GM19099 (cell line): ENCODE data around the gene AASS.

Source experiments
- POLR2A ChIP-seq: IDR thresholded peaks from 3 replicates; pipeline ENCODE4 v1.6.1; 2011; ENCODE audit warnings: low read depth; ENCODE audit not compliant: insufficient read length; ENCODE audit errors: extremely low read depth

The AASS gene

DNA sequence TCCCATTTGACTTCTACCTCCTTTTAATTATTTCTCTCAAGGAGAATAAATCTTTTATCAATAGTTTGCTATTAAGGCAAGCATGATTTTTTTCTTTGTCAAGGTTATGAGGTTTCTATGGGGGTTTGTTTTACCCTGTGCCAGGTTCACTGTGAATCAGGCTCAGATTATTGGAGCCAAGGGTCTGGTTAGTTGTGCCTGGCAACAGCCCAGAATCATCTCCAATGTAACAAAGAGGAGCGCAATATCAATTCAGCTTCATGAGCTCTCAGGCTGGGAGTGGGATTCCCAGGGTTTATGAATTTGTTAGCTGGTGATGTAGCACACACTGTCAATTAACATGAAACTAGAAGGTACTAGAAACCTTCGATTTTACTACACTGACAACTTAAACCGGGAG is 73.2 kb downstream of the AASS start:
- TF ChIP-seq POLR2A = no peak

DNA sequence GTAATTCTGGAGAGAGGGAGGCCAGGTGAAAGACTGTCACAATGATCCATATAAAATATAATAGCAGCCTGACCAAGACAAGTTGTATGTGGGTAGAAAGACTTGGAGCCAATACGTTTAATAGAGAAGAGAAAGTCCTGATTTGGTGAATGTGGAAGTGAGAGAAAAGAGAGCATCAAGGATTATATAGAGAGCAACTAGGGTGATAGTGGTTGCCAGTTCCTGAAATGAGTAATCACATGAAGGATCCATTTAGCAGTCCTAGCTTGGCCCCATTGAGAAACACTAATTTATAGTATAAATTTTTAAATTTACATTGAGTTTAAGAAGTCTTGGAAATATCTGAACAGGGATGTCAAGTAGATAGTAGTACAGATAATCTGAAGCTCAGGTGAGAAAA is 74.0 kb downstream of the AASS start:
- no peak for TF ChIP-seq POLR2A

DNA sequence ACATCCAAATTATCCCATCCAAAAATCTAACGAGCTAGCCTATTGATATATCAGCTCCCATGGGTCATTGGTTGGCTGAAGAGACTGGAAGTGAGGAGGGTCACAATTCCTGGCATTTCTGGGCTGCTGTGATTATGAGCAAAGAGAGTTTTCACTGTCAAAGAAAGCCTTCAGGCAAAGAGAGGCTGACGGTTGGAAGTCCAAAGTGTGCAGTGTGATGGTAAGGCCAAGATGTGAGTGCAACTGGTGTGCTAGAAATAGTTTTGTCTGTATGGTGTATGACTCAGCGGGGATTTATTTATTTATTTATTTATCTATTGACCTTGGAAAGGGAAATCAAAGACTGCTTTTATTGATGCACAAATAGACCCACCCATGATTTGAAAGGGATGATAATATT is 75.0 kb downstream of the AASS start:
- TF ChIP-seq POLR2A = no peak

DNA sequence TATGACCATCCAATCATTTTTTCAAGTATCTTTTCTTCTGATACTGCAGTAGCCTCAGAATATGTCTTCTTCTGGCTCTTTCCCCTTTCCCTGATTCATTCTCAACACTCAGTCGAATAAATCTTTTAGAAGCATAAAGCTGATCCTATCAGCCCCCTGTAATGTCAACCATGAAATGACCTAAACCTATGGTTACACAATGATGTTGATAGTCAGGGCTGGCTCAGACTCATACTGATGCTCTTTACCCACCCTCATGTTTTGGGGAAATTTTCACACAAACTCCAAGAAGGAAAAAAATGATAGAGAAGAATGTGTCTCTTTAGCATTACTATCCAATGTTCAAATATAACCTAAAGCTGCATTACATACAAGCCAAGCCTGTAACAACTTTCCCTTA is 76.0 kb downstream of the AASS start:
- no peak for TF ChIP-seq POLR2A

DNA sequence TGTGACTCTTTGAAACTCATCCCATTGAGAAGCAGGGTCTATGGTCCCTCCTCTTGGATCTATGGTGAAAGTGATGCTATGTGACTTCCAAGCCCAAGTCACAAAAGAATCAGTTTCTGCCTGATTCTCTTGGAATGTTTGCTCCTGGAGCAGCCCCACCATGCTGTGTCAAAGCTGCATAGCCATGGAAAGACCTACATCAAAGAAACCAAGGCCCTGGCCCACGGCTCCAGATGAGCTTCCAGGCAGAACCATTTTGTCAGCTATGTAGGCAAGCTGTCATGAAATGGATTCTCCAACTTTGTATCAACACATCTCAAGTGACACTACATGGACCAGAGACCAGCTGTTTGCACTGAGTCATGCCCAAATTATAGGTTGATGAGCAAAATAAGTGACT is 77.0 kb downstream of the AASS start:
- no peak for TF ChIP-seq POLR2A

DNA sequence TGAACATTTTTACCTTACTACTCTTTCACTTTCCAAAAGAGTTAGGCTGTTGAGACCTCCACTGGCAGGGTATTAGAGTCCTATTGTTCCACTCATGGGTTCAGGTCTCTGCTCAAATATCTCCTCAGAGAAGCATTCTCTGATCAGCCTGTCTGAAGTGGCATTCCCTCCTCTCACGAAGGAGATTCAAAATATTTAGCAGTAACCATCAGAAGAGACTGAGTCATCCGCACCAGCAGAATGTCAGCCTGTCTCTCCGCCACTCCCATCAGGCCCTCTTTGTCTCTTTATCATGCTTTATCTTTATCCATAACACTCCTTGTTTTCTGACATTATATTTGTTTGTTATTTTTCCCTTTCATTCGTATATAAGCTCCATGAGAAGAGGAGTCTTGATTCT is 79.1 kb downstream of the AASS start:
- no peak for TF ChIP-seq POLR2A

DNA sequence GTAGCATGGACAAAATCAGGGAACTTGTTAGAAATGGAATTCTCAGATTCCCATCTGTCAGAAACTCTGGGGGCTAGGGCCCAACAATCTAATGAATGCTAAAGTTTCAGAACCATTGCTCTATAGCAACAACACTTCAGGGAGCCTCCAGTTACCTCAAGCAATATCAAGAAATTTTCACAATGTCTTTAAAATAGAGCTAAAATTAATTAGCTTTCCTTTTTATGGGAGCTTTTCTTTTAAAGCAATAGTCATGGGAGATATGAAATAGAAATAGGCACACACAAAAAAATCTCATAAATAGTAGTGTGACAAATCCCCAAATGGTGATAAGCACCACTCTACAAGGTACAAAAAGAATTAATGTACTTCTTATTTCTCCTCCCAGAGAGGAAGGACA is 80.9 kb downstream of the AASS start:
- TF ChIP-seq POLR2A = no peak

DNA sequence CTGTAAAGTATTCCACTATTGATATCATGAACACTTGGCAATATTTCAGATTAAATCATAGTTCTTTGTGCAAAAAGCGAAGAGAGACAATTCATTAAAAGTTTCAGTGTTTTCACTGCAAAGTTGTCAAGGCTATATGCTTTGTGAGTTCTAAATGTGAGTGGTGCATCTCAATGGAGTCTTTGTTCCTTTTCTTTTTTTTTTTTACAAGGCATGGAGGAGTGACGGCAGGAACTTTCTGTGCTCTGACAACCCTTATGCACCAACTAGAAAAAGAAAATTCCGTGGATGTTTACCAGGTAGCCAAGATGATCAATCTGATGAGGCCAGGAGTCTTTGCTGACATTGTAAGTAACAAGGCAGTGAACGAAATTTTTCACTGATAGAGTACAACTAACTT is 84.5 kb downstream of the AASS start:
- no peak for TF ChIP-seq POLR2A

DNA sequence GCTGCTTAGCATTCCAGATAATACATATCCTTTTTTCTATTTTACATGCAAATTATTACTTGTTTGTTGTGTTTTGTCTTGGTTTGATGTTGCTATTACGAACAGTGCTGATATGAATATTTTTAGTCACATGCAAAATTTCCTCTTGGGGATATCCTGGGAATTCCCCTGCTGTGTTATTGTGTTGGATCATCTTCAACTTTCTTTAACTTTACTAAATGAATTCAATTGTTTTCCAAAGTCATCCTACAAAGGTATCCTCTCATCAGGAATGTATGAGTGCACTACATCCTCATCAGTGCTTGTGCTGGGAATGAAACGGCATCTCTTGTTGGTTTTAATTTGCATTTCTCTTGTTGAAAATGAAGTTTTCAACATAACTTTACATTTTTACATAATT is 87.1 kb downstream of the AASS start:
- TF ChIP-seq POLR2A = no peak

DNA sequence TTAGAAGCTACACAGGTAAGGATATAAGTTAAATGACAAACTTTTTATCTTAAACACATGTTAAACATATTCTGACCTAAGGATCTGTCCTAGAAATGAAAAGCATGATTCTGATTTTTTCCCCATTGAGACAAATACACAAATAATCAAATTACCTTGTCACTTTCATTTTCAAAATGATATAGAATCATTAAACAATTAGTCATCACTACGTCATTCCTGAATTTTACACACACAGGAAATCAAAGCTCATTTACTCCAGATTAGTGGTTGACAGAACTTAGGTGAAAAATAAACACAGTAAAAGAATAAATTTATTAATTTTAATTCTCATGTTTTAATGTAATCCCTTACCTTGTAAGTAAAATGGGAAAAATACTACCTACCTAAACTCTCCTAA is 89.0 kb downstream of the AASS start:
- no peak for TF ChIP-seq POLR2A

DNA sequence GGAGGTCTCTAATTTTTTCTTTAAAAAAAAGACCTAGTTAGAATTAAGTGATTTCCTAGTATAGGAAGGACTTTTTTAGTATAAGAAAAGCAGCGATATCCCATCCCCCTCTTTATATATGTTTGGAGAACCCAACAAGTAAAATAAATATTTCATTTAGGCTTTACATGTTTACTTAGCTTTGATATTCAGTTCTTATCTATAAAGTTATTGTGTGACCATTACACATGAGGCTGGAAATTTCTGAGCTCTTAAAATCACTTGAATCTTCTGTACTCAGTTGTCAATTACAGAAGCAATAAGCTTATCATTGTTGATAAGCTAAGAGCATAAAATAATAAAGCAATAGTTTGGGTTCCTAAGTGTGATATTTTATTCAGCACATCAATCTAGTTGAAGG is 89.7 kb downstream of the AASS start:
- TF ChIP-seq POLR2A = no peak

DNA sequence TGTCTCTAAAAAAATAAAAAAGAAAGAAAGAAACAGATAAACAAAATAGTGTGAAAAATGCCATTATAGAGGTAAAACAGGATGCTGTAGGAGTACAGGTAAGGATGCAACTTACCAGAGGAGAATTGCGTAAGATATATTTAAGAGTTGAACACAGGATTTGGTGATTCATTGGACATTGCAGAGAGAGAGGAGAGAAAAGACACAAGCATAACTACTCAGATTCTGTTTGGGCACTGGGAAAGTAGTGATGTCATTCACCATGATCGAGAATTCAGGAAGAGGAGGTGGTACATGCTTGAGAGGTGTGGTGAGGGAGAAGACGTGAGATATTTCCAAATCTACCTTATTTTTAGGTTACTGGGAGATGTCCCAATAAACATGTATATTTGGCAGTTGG is 97.6 kb downstream of the AASS start:
- no peak for TF ChIP-seq POLR2A

DNA sequence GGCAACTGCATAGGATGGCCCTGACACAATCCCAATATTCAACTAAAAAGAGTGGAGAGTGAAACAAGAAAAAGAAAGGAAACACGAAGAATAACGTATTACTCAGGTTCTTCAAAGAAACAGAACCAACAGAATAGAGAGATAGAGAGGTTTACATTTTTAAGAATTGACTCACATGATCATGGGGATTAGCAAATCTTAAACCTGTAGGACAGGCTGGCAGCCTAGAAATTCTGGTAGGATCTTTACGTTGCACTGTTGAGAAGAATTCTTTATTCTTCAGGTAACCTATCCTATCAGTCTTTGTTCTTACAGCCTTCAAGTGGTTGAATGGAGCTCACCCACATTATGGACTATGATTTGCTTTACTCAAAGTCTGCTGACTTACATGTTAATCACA is 103.9 kb downstream of the AASS start:
- no peak for TF ChIP-seq POLR2A

DNA sequence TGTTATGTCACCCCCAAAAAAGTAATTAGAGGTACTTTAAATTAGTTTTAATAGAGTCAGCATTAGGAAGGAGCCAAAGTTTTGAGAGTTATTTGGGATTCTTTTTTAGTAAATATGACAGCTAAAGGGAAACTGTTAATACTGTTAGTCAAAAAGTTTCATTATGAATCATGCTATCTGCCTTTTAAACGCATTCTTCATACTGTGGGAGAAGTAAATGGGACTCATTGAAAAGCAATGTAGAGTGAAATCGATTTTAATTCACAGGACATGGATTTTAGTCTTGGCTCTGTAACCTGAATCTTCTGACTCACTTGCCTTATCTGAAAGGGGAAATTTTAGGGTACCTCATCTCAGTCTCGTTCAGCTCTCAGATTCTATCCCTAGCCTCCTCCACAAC is 105.1 kb downstream of the AASS start:
- no peak for TF ChIP-seq POLR2A

DNA sequence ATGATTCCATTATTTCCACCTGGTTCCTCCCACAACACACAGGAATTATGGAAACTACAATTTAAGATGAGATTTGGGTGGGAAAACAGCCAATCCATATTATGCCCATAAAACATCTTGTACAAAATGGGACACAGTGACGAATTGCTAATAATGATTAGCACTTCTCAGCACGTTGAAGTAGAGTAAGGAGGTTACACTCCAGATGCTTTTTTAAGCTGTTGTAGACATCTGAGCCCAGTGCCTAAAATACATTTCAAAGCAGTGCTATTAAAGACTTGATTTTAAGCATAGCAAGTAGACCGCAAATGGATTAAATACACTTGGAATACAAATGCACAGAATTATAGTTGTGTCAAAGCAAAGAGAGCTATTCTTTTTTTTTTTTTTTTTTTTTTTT is 105.9 kb downstream of the AASS start:
- TF ChIP-seq POLR2A = no peak

DNA sequence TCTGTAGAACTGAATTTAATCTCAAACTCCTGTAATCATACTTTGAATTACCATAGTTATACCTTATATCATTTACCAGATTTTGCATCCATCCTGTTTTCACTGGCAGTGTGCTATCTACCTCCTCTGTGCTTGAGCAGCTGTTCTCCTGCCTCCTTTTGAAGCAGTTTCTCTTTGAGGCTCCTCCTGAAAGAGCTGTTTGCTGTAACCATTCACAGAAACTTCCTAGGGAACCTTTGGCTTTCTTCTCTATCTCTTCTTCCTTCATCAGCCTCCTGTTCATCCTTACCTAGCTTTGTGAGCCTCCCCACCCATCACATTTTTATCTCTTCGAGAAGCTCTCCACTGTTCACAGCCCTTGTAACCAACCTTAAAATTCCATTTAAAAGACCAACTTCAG is 108.2 kb downstream of the AASS start:
- TF ChIP-seq POLR2A = no peak

DNA sequence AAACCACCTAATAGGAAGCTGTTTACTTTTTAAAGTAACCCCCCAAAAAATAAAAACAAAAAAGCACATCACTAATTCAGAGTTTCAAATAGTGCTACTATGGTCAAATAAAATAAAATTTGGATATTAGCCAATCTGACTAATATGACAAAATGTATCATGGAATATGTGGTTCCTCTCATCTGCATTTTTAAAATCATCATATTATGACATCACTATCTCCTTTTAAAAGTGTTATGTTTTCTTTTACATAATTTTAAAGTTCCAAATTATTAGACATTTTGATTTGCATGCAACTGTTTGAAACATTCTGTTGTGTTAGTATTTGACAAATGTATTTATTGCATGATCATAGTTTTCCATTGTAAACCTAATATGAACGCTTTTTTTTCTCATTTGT is 110.4 kb downstream of the AASS start:
- no peak for TF ChIP-seq POLR2A

DNA sequence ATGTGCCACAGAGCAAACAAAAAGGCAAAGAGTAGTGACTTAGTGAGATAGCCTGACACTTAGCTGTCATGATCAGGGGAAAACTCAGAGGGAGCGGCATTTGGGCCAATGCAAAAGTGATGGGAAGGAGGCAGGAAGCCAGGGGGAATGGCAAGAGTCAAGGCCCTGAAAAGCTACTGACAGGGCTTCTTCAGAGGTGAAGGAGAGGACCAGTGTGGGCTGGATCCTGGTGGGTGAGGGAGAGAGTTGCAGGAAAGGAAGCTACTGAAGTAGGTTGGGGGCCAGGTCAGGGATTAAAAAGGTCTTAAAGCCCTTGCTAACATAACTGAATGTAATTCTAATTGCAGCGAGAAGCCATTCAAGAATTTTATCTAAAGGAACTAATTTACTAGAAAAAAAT is 117.0 kb downstream of the AASS start:
- TF ChIP-seq POLR2A = no peak
